BLaER1 (cell line): ENCODE data around the gene HIVEP2.

Experiments used
- H3K27ac ChIP-seq: shearing (Covaris generic); formaldehyde crosslinking; 2 replicates; pipeline ENCODE4 v1.8.1; 2022
- H3K27me3 ChIP-seq: shearing (Covaris generic); formaldehyde crosslinking; 2 replicates; pipeline ENCODE4 v1.8.1; 2022
- H3K36me3 ChIP-seq: shearing (Covaris generic); formaldehyde crosslinking; 2 replicates; pipeline ENCODE4 v1.8.1; 2022
- H3K4me1 ChIP-seq: shearing (Covaris generic); formaldehyde crosslinking; 2 replicates; pipeline ENCODE4 v1.8.1; 2022
- H3K4me2 ChIP-seq: shearing (Covaris generic); formaldehyde crosslinking; 2 replicates; pipeline ENCODE4 v1.8.1; 2022
- H3K4me3 ChIP-seq: shearing (Covaris generic); formaldehyde crosslinking; 2 replicates; pipeline ENCODE4 v1.8.1; 2022
- H3K9ac ChIP-seq: shearing (Covaris generic); formaldehyde crosslinking; 2 replicates; pipeline ENCODE4 v1.8.1; 2022
- H3K9me3 ChIP-seq: shearing (Covaris generic); formaldehyde crosslinking; 2 replicates; pipeline ENCODE4 v1.8.1; 2022
- H4K20me1 ChIP-seq: shearing (Covaris generic); formaldehyde crosslinking; 2 replicates; pipeline ENCODE4 v1.8.1; 2022
- Cebpa-rat ChIP-seq: shearing (Covaris generic); IDR thresholded peaks from 2 replicates; pipeline ENCODE4 v1.8.1; 2022

Gene HIVEP2

GRCh38 chr6:142804490-142804889, 140.5 kb downstream of the HIVEP2 start:
- Histone ChIP-seq H3K27me3 (no peaks in the 10 kb centered on the region), H4K20me1 (peaks cover 94% of the 10 kb centered on the region)
- TF ChIP-seq Cebpa-rat = no peak

DNA sequence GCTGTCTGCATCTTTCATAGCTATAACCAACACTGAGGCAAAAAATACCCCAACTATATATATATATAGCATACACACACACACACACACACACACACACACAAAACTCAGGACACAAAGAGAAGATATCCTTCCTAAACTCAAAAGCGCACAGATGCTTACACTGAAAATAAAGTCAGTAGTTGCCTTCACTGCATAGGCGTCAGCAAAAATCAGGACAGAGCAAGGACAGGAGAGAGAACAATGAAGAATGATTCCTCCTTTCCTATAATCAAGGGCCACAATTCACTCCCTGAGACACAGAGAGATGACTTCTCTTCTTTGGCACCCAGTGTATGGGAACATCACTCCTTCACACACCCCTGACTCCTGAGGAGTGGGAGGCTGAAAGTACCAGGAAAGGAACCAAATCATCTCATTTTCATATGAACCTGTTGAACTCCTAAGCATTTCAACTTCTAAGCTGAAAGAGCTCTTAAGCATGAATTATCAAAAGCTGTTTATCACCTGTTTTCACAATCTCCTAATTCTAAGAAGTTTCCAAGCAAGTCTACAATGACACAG, 141.4 kb downstream of the HIVEP2 start:
- Histone ChIP-seq H3K9ac (no peak overlapping the region), H3K9me3 (no peaks in the 10 kb centered on the region), H3K36me3 (peaks cover 40% of the 10 kb centered on the region), H3K27ac (no peak overlapping the region), H3K4me1 (no peaks in the 10 kb centered on the region), H3K4me2 (no peak overlapping the region), H3K27me3 (no peaks in the 10 kb centered on the region), H4K20me1 (peaks cover 95% of the 10 kb centered on the region), H3K4me3 (no peak overlapping the region)
- TF ChIP-seq Cebpa-rat = no peak

More at GRCh38 chr6:142804490-142804889, 140.5 kb downstream of the HIVEP2 start:
- H3K27ac ChIP-seq = no peak overlapping the region
- peaks cover 49% of the 10 kb centered on the region for H3K36me3 ChIP-seq
- no peaks in the 10 kb centered on the region for H3K4me1 ChIP-seq
- H3K9me3 ChIP-seq = no peaks in the 10 kb centered on the region
- no peak overlapping the region for H3K4me3 ChIP-seq
- H3K9ac ChIP-seq = no peak overlapping the region
- no peak overlapping the region for H3K4me2 ChIP-seq

GRCh38 chr6:142803032-142803431, 141.9 kb downstream of the HIVEP2 start:
- H3K9ac ChIP-seq = no peak overlapping the region
- no peak overlapping the region for H3K27ac ChIP-seq
- no peak overlapping the region for H3K4me3 ChIP-seq
- no peak for TF ChIP-seq Cebpa-rat
- no peaks in the 10 kb centered on the region for H3K27me3 ChIP-seq
- peaks cover 37% of the 10 kb centered on the region for H3K36me3 ChIP-seq
- H3K9me3 ChIP-seq = no peaks in the 10 kb centered on the region
- H3K4me1 ChIP-seq = no peaks in the 10 kb centered on the region
- H4K20me1 ChIP-seq = peaks cover 98% of the 10 kb centered on the region
- no peak overlapping the region for H3K4me2 ChIP-seq

DNA sequence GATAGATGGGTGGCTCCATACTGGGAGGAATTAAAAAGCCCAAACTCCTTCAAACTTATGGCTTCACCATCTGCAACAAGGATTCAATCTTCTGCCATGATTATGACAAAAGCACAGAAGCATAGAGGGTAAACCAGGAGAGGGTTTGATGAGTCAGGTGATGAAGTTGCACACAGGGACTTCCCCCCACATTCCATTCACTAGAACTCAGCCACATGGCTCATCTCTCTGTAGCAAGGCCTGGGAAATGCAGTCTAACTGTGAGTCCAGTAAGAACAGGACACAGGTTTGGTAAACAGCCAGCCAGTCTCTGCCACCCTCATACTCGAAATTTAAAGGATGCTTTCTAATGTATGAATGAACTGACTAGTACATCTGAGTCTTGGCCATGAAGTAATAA, 142.9 kb downstream of the HIVEP2 start:
- no peak for TF ChIP-seq Cebpa-rat
- no peak overlapping the region for H3K27ac ChIP-seq
- no peak overlapping the region for H3K9ac ChIP-seq
- H3K9me3 ChIP-seq = no peaks in the 10 kb centered on the region
- H3K27me3 ChIP-seq = no peaks in the 10 kb centered on the region
- peaks cover 98% of the 10 kb centered on the region for H4K20me1 ChIP-seq
- no peak overlapping the region for H3K4me3 ChIP-seq
- no peaks in the 10 kb centered on the region for H3K4me1 ChIP-seq
- peaks cover 31% of the 10 kb centered on the region for H3K36me3 ChIP-seq
- H3K4me2 ChIP-seq = no peak overlapping the region

GRCh38 chr6:142800240-142800639, 144.7 kb downstream of the HIVEP2 start:
- no peak overlapping the region for H3K4me2 ChIP-seq

GRCh38 chr6:142799639-142800038, 145.3 kb downstream of the HIVEP2 start:
- H3K4me1 ChIP-seq = no peaks in the 10 kb centered on the region
- peaks cover 92% of the 10 kb centered on the region for H4K20me1 ChIP-seq
- H3K9me3 ChIP-seq = no peaks in the 10 kb centered on the region
- no peak overlapping the region for H3K4me3 ChIP-seq
- no peak overlapping the region for H3K27ac ChIP-seq
- H3K27me3 ChIP-seq = no peaks in the 10 kb centered on the region
- peaks cover 18% of the 10 kb centered on the region; the same call in 1 of the 2 replicates for H3K36me3 ChIP-seq
- H3K4me2 ChIP-seq = no peak overlapping the region
- no peak overlapping the region for H3K9ac ChIP-seq
- TF ChIP-seq Cebpa-rat = no peak

More at GRCh38 chr6:142800240-142800639, 144.7 kb downstream of the HIVEP2 start:
- H4K20me1 ChIP-seq = peaks cover 95% of the 10 kb centered on the region
- H3K36me3 ChIP-seq = peaks cover 23% of the 10 kb centered on the region; the same call in 1 of the 2 replicates
- TF ChIP-seq Cebpa-rat = no peak
- H3K27me3 ChIP-seq = no peaks in the 10 kb centered on the region
- no peaks in the 10 kb centered on the region for H3K4me1 ChIP-seq
- no peak overlapping the region for H3K9ac ChIP-seq
- H3K27ac ChIP-seq = no peak overlapping the region
- no peaks in the 10 kb centered on the region for H3K9me3 ChIP-seq
- no peak overlapping the region for H3K4me3 ChIP-seq

GRCh38 chr6:142797159-142797558, 147.8 kb downstream of the HIVEP2 start:
- Histone ChIP-seq H3K27ac (no peak overlapping the region), H3K9ac (no peak overlapping the region), H3K4me2 (no peak overlapping the region)

GRCh38 chr6:142796571-142796970, 148.4 kb downstream of the HIVEP2 start:
- Histone ChIP-seq H3K4me3 (no peak overlapping the region), H3K9me3 (no peaks in the 10 kb centered on the region), H4K20me1 (peaks cover 85% of the 10 kb centered on the region), H3K9ac (no peak overlapping the region), H3K4me1 (no peaks in the 10 kb centered on the region), H3K27me3 (no peaks in the 10 kb centered on the region), H3K36me3 (peaks cover 25% of the 10 kb centered on the region; the same call in 1 of the 2 replicates), H3K27ac (no peak overlapping the region), H3K4me2 (no peak overlapping the region)
- no peak for TF ChIP-seq Cebpa-rat

More at GRCh38 chr6:142797159-142797558, 147.8 kb downstream of the HIVEP2 start:
- Histone ChIP-seq H3K4me3 (no peak overlapping the region), H3K9me3 (no peaks in the 10 kb centered on the region), H3K36me3 (peaks cover 21% of the 10 kb centered on the region; the same call in 1 of the 2 replicates), H4K20me1 (peaks cover 85% of the 10 kb centered on the region), H3K27me3 (no peaks in the 10 kb centered on the region), H3K4me1 (no peaks in the 10 kb centered on the region)
- no peak for TF ChIP-seq Cebpa-rat

GRCh38 chr6:142796024-142796423, 149.0 kb downstream of the HIVEP2 start:
- TF ChIP-seq Cebpa-rat = no peak
- Histone ChIP-seq H3K9ac (no peak overlapping the region), H3K4me3 (no peak overlapping the region), H3K36me3 (peaks cover 19% of the 10 kb centered on the region; the same call in 1 of the 2 replicates), H3K4me2 (no peak overlapping the region), H4K20me1 (peaks cover 85% of the 10 kb centered on the region), H3K27me3 (no peaks in the 10 kb centered on the region), H3K9me3 (no peaks in the 10 kb centered on the region), H3K27ac (no peak overlapping the region), H3K4me1 (no peaks in the 10 kb centered on the region)

GRCh38 chr6:142794424-142794823, 150.6 kb downstream of the HIVEP2 start:
- Histone ChIP-seq H3K9ac (no peak overlapping the region), H3K4me3 (no peak overlapping the region), H3K4me1 (no peaks in the 10 kb centered on the region), H3K27me3 (no peaks in the 10 kb centered on the region), H3K9me3 (no peaks in the 10 kb centered on the region), H3K4me2 (no peak overlapping the region), H3K27ac (no peak overlapping the region), H4K20me1 (peaks cover 83% of the 10 kb centered on the region), H3K36me3 (peaks cover 17% of the 10 kb centered on the region; the same call in 1 of the 2 replicates)
- no peak for TF ChIP-seq Cebpa-rat
